Measurements from ENCODE around the gene NR1D1.

Gene NR1D1

GRCh38 chr17:40086150-40087044, 14.0 kb downstream of the NR1D1 start:
- no peak overlapping the region for H4K8ac ChIP-seq (ENCODE audit: low read depth, low read length)
- H3K4me3 ChIP-seq (ENCODE audit: low read length in 2 of 2): peak overlapping the region in 1 of 2 donors; percentile 62
- H2AK5ac ChIP-seq (ENCODE audit: low read depth, low read length): no peak overlapping the region
- H2BK15ac ChIP-seq (ENCODE audit: low read length): no peak overlapping the region
- no peak overlapping the region for H3K23ac ChIP-seq (ENCODE audit: low read depth, low read length, poor library complexity)
- H4K91ac ChIP-seq (ENCODE audit: low read depth, low read length, poor library complexity): no peak overlapping the region
- H2BK120ac ChIP-seq (ENCODE audit: low read depth, low read length): no peak overlapping the region
- peaks cover 25 to 51% of the 10 kb centered on the region in 2 donors for H3K36me3 ChIP-seq (replicated peaks in 1 of 2; ENCODE audit: control insufficient read depth in 2 of 2, insufficient read depth in 2 of 2, low read length in 2 of 2)
- H3K4me1 ChIP-seq (ENCODE audit: control insufficient read depth in 2 of 2, insufficient read depth in 1 of 2, low read depth in 1 of 2, low read length in 2 of 2): peaks cover 0 to 4% of the 10 kb centered on the region in 2 donors
- H3K79me1 ChIP-seq (ENCODE audit: low read depth, low read length): peaks cover 3% of the 10 kb centered on the region
- H3K14ac ChIP-seq (ENCODE audit: low read length): no peak overlapping the region
- no peak for DNase-seq (ENCODE audit: low spot score)
- H3K27ac ChIP-seq (replicated peaks; ENCODE audit: low read length): no peak overlapping the region
- H2AFZ ChIP-seq (ENCODE audit: low read length): no peak overlapping the region
- no peak overlapping the region for H3K9ac ChIP-seq (ENCODE audit: low read depth, low read length, poor library complexity)
- H3K4ac ChIP-seq (ENCODE audit: low read length): no peak overlapping the region
- H2BK5ac ChIP-seq (ENCODE audit: low read length): no peak overlapping the region
- peaks cover 0 to 6% of the 10 kb centered on the region in 2 donors for H3K9me3 ChIP-seq (replicated peaks in 1 of 2; ENCODE audit: control insufficient read depth in 2 of 2, insufficient read depth in 1 of 2, low read depth in 1 of 2, low read length in 2 of 2)
- H3K27me3 ChIP-seq (ENCODE audit: control insufficient read depth in 3 of 3, insufficient read depth in 3 of 3, low read depth in 1 of 3, low read length in 3 of 3): no peaks in the 10 kb centered on the region
- WGBS, 2 donors (ENCODE audit: extremely low coverage in 2 of 2, insufficient read length in 2 of 2, insufficient replicate concordance in 1 of 2): no CpG with 5 or more reads among the region's 17 CpGs
- no peak overlapping the region for H2BK12ac ChIP-seq (ENCODE audit: low read length)
- no peak overlapping the region for H3K18ac ChIP-seq (ENCODE audit: low read length)
- no peak overlapping the region for H3K4me2 ChIP-seq (ENCODE audit: insufficient read depth, low read length, poor library complexity, severe bottlenecking)

GRCh38 chr17:40084477-40084876, 15.9 kb downstream of the NR1D1 start:
- Histone ChIP-seq H3K79me1 (ENCODE audit: low read depth, low read length) (peaks cover 3% of the 10 kb centered on the region), H3K36me3 (replicated peaks in 1 of 2; ENCODE audit: control insufficient read depth in 2 of 2, insufficient read depth in 2 of 2, low read length in 2 of 2) (peaks cover 22 to 49% of the 10 kb centered on the region in 2 donors), H3K23ac (ENCODE audit: low read depth, low read length, poor library complexity) (no peak overlapping the region), H3K4ac (ENCODE audit: low read length) (no peak overlapping the region), H3K14ac (ENCODE audit: low read length) (no peak overlapping the region), H3K4me3 (ENCODE audit: low read length in 2 of 2) (no peak overlapping the region), H3K18ac (ENCODE audit: low read length) (no peak overlapping the region), H2BK5ac (ENCODE audit: low read length) (no peak overlapping the region), H2AK5ac (ENCODE audit: low read depth, low read length) (no peak overlapping the region), H2BK15ac (ENCODE audit: low read length) (no peak overlapping the region), H3K27me3 (ENCODE audit: control insufficient read depth in 3 of 3, insufficient read depth in 3 of 3, low read depth in 1 of 3, low read length in 3 of 3) (no peaks in the 10 kb centered on the region), H3K9ac (ENCODE audit: low read depth, low read length, poor library complexity) (no peak overlapping the region), H3K4me1 (ENCODE audit: control insufficient read depth in 2 of 2, insufficient read depth in 1 of 2, low read depth in 1 of 2, low read length in 2 of 2) (peaks cover 0 to 1% of the 10 kb centered on the region in 2 donors), H2AFZ (ENCODE audit: low read length) (no peak overlapping the region), H3K4me2 (ENCODE audit: insufficient read depth, low read length, poor library complexity, severe bottlenecking) (no peak overlapping the region), H2BK12ac (ENCODE audit: low read length) (no peak overlapping the region), H4K91ac (ENCODE audit: low read depth, low read length, poor library complexity) (no peak overlapping the region), H3K9me3 (replicated peaks in 1 of 2; ENCODE audit: control insufficient read depth in 2 of 2, insufficient read depth in 1 of 2, low read depth in 1 of 2, low read length in 2 of 2) (peaks cover 0 to 6% of the 10 kb centered on the region in 2 donors), H2BK120ac (ENCODE audit: low read depth, low read length) (no peak overlapping the region), H4K8ac (ENCODE audit: low read depth, low read length) (no peak overlapping the region), H3K27ac (replicated peaks; ENCODE audit: low read length) (no peak overlapping the region)
- no peak for DNase-seq (ENCODE audit: low spot score)
- WGBS, 2 donors (ENCODE audit: extremely low coverage in 2 of 2, insufficient read length in 2 of 2, insufficient replicate concordance in 1 of 2): no CpG with 5 or more reads among the region's 14 CpGs

- Histone ChIP-seq H3K27me3 (ENCODE audit: control insufficient read depth in 3 of 3, insufficient read depth in 3 of 3, low read depth in 1 of 3, low read length in 3 of 3) (no peaks in the 10 kb centered on the region), H2BK5ac (ENCODE audit: low read length) (no peak overlapping the region), H3K4me1 (ENCODE audit: control insufficient read depth in 2 of 2, insufficient read depth in 1 of 2, low read depth in 1 of 2, low read length in 2 of 2) (peaks cover 7 to 8% of the 10 kb centered on the region in 2 donors), H2AFZ (ENCODE audit: low read length) (no peak overlapping the region), H3K27ac (replicated peaks; ENCODE audit: low read length) (no peak overlapping the region), H3K4me3 (ENCODE audit: low read length in 2 of 2) (no peak overlapping the region), H4K91ac (ENCODE audit: low read depth, low read length, poor library complexity) (no peak overlapping the region), H3K4ac (ENCODE audit: low read length) (no peak overlapping the region), H2BK12ac (ENCODE audit: low read length) (no peak overlapping the region), H3K36me3 (replicated peaks in 1 of 2; ENCODE audit: control insufficient read depth in 2 of 2, insufficient read depth in 2 of 2, low read length in 2 of 2) (peaks cover 7 to 10% of the 10 kb centered on the region in 2 donors), H3K9me3 (replicated peaks in 1 of 2; ENCODE audit: control insufficient read depth in 2 of 2, insufficient read depth in 1 of 2, low read depth in 1 of 2, low read length in 2 of 2) (no peaks in the 10 kb centered on the region), H3K23ac (ENCODE audit: low read depth, low read length, poor library complexity) (no peak overlapping the region), H2AK5ac (ENCODE audit: low read depth, low read length) (no peak overlapping the region), H2BK120ac (ENCODE audit: low read depth, low read length) (no peak overlapping the region), H3K9ac (ENCODE audit: low read depth, low read length, poor library complexity) (no peak overlapping the region), H3K79me1 (ENCODE audit: low read depth, low read length) (peaks cover 1% of the 10 kb centered on the region), H2BK15ac (ENCODE audit: low read length) (no peak overlapping the region), H3K18ac (ENCODE audit: low read length) (no peak overlapping the region), H3K14ac (ENCODE audit: low read length) (no peak overlapping the region), H3K4me2 (ENCODE audit: insufficient read depth, low read length, poor library complexity, severe bottlenecking) (no peak overlapping the region), H4K8ac (ENCODE audit: low read depth, low read length) (no peak overlapping the region)
- no CpG with 5 or more reads among the region's 3 CpGs for WGBS, 2 donors (ENCODE audit: extremely low coverage in 2 of 2, insufficient read length in 2 of 2, insufficient replicate concordance in 1 of 2)
- DNase-seq (ENCODE audit: low spot score): no peak
Measured at GRCh38 chr17:40079545-40079944, 20.8 kb downstream of the NR1D1 start.

- Histone ChIP-seq H2AK5ac (ENCODE audit: low read depth, low read length) (no peak overlapping the region), H4K91ac (ENCODE audit: low read depth, low read length, poor library complexity) (no peak overlapping the region), H2BK15ac (ENCODE audit: low read length) (no peak overlapping the region), H3K18ac (ENCODE audit: low read length) (no peak overlapping the region), H3K4me1 (ENCODE audit: control insufficient read depth in 2 of 2, insufficient read depth in 1 of 2, low read depth in 1 of 2, low read length in 2 of 2) (peaks cover 16 to 17% of the 10 kb centered on the region in 2 donors), H2AFZ (ENCODE audit: low read length) (no peak overlapping the region), H3K79me1 (ENCODE audit: low read depth, low read length) (no peaks in the 10 kb centered on the region), H3K27ac (replicated peaks; ENCODE audit: low read length) (no peak overlapping the region), H3K27me3 (ENCODE audit: control insufficient read depth in 3 of 3, insufficient read depth in 3 of 3, low read depth in 1 of 3, low read length in 3 of 3) (no peaks in the 10 kb centered on the region), H3K4me3 (ENCODE audit: low read length in 2 of 2) (no peak overlapping the region), H2BK120ac (ENCODE audit: low read depth, low read length) (no peak overlapping the region), H2BK5ac (ENCODE audit: low read length) (no peak overlapping the region), H3K4ac (ENCODE audit: low read length) (no peak overlapping the region), H3K4me2 (ENCODE audit: insufficient read depth, low read length, poor library complexity, severe bottlenecking) (no peak overlapping the region), H3K14ac (ENCODE audit: low read length) (no peak overlapping the region), H3K36me3 (replicated peaks in 1 of 2; ENCODE audit: control insufficient read depth in 2 of 2, insufficient read depth in 2 of 2, low read length in 2 of 2) (peaks cover 0 to 9% of the 10 kb centered on the region in 2 donors), H3K23ac (ENCODE audit: low read depth, low read length, poor library complexity) (no peak overlapping the region), H3K9me3 (replicated peaks in 1 of 2; ENCODE audit: control insufficient read depth in 2 of 2, insufficient read depth in 1 of 2, low read depth in 1 of 2, low read length in 2 of 2) (no peaks in the 10 kb centered on the region), H3K9ac (ENCODE audit: low read depth, low read length, poor library complexity) (no peak overlapping the region), H2BK12ac (ENCODE audit: low read length) (no peak overlapping the region), H4K8ac (ENCODE audit: low read depth, low read length) (no peak overlapping the region)
- DNase-seq (ENCODE audit: low spot score): no peak
- no CpG with 5 or more reads among the region's 7 CpGs for WGBS, 2 donors (ENCODE audit: extremely low coverage in 2 of 2, insufficient read length in 2 of 2, insufficient replicate concordance in 1 of 2)
Measured at GRCh38 chr17:40076591-40076990, 23.8 kb downstream of the NR1D1 start.
